Ovary (tissue), 3 donors: Measurements from ENCODE around the gene BAIAP2L1.

Experiments
- CTCF ChIP-seq, 3 donors: fragments of 450-650 bp in 2 of 3; fragments of 200-600 bp in 1 of 3; IDR thresholded peaks; one replicate each; pipeline versions ENCODE4 v1.5.1 to v1.8.0; 2016 to 2022; ENCODE audit warnings: antibody characterized with exemption in 3 of 3, mild to moderate bottlenecking in 1 of 3
- POLR2A ChIP-seq: fragments of 450-650 bp; IDR thresholded peaks from one replicate; pipeline ENCODE4 v1.6.1; 2017; ENCODE audit warnings: antibody characterized with exemption, mild to moderate bottlenecking, moderate library complexity
- donor health status: DM: no; HTN: no; CAD: no.

DNA sequence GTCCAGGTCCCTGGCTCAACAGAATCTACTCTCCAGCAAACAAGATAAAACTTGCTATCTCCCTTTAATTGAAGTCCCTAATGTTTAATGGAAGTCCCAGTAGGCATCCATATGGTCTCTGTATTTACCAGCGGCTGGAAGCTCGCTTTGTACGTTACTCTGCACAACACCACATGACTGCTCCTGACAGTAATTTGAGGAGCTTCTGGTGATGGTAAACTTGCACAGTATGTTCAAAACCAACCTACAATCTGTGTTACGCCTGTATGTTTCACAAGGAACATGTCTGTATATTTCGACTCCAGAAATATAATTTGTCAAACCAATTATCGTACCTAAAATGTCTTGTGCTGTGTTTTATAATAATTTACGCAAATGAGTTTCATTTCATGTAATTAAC is 144.5 kb downstream of the BAIAP2L1 start:
- TF ChIP-seq POLR2A (no peak), CTCF (IDR thresholded peaks at IDR 0.05) (no peak)
